ENCODE results near the gene INSIG1.
A peak's percentile ranks its signal among the peaks of the same experiment; 100 is the strongest.

Gene INSIG1

DNA sequence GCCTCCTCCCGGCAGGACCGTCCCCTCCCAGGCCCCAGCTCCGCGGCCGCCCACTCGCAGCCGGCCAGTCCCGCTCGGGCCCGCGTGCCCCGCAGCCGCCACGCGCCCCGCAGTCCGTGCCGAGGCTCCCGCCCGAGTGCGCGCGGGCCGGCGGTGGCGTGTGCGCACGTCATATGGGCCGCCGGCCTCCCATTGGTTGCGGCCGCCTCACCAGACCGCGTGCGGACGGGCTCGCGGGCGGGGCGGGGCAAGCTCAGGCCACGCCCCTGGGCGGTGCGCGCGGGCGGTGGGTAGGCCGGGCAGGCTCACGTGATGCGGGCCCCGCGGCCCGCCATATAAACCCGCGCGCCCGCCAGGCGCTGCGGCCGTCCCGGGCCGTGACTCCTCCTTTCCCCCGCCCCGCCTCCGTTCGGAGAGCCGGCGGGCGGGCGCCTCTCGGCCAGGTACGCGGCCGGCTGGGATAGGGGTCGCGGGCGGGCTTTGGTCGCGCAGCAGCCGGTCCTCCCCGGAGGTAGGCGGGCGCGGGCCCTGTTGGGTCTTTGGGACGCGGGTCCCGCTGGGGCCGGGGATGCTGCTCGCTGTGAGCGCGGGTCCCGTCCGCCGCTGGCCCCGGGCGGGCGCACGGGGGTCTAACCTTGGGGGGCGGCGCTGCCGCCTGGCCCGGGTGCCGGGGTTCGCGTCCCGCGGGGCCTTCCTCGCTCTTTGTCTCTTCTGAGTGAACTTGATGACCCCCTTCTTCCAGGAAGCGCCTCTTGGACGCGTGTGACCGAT is at the start of gene INSIG1:
TSS of gene INSIG1 (plus strand) at position 362 of the 771 bp plus-strand sequence. CDS start at position 770, 408 bp downstream.
- TF ChIP-seq PPARA (CRISPR knock-in tag; IDR thresholded peaks at IDR 0.05; ENCODE audit: borderline replicate concordance) (0 out of 2 replicates have a peak, but pooled peaks have one; percentile 65), CSDC2 (CRISPR knock-in tag; IDR thresholded peaks at IDR 0.05) (peak; percentile 64; the same call in 1 of the 2 replicates), RARB (CRISPR knock-in tag; IDR thresholded peaks at IDR 0.05) (no peak)
- peak; percentile 76 for ATAC-seq

DNA sequence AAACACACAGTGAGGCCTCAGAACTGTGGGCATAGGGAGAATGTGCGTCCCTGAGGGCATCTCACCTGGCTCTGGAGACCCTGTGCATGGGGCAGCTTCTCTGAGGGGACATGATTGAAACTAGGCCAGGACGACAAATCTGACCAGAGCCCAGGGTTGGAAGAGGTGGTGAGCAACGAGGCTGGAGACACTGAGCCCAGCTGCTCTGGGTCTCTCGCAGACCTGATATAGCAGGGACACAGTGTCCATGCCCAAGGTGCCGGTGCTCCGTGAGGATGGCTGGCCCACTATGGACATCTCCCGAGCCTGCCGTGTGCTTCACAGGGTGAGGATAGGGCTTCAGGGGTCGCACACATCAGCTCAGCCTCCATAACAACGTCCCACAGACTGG is 49.3 kb upstream of the INSIG1 start:
- no peak for TF ChIP-seq TCF4 (CRISPR knock-in tag; IDR thresholded peaks at IDR 0.05; ENCODE audit: borderline replicate concordance)
- TF ChIP-seq PPARA (CRISPR knock-in tag; IDR thresholded peaks at IDR 0.05; ENCODE audit: borderline replicate concordance): no peak
- no peak for TF ChIP-seq ARNTL (CRISPR knock-in tag; IDR thresholded peaks at IDR 0.05; ENCODE audit: borderline replicate concordance, low read depth)
- TF ChIP-seq RARB (CRISPR knock-in tag; IDR thresholded peaks at IDR 0.05): no peak
- no peak for TF ChIP-seq ESRRG (CRISPR knock-in tag; IDR thresholded peaks at IDR 0.05)
- TF ChIP-seq ZNF70 (CRISPR knock-in tag; IDR thresholded peaks at IDR 0.05): no peak
- no peak for TF ChIP-seq OSR1 (CRISPR knock-in tag; IDR thresholded peaks at IDR 0.05)
- no peak for TF ChIP-seq TOX (CRISPR knock-in tag; IDR thresholded peaks at IDR 0.05; ENCODE audit: borderline replicate concordance)
- TF ChIP-seq, protein P1, sequence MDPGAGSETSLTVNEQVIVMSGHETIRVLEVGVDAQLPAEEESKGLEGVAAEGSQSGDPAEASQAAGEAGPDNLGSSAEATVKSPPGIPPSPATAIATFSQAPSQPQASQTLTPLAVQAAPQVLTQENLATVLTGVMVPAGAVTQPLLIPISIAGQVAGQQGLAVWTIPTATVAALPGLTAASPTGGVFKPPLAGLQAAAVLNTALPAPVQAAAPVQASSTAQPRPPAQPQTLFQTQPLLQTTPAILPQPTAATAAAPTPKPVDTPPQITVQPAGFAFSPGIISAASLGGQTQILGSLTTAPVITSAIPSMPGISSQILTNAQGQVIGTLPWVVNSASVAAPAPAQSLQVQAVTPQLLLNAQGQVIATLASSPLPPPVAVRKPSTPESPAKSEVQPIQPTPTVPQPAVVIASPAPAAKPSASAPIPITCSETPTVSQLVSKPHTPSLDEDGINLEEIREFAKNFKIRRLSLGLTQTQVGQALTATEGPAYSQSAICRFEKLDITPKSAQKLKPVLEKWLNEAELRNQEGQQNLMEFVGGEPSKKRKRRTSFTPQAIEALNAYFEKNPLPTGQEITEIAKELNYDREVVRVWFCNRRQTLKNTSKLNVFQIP (CRISPR knock-in tag; IDR thresholded peaks at IDR 0.05; ENCODE audit: borderline replicate concordance, low read depth): no peak
- TF ChIP-seq ZNF565 (CRISPR knock-in tag; conservative IDR thresholded peaks at IDR 0.05; ENCODE audit: low read depth): no peak
- no peak for TF ChIP-seq SNAI2 (CRISPR knock-in tag; IDR thresholded peaks at IDR 0.05)
- TF ChIP-seq ZC3H10 (CRISPR knock-in tag; IDR thresholded peaks at IDR 0.05): no peak
- no peak for TF ChIP-seq ZFP30 (CRISPR knock-in tag; IDR thresholded peaks at IDR 0.05)
- no peak for TF ChIP-seq BACH2 (CRISPR knock-in tag; IDR thresholded peaks at IDR 0.05; ENCODE audit: borderline replicate concordance)
- no peak for TF ChIP-seq ZFP3 (CRISPR knock-in tag; IDR thresholded peaks at IDR 0.05)
- TF ChIP-seq, protein P2, sequence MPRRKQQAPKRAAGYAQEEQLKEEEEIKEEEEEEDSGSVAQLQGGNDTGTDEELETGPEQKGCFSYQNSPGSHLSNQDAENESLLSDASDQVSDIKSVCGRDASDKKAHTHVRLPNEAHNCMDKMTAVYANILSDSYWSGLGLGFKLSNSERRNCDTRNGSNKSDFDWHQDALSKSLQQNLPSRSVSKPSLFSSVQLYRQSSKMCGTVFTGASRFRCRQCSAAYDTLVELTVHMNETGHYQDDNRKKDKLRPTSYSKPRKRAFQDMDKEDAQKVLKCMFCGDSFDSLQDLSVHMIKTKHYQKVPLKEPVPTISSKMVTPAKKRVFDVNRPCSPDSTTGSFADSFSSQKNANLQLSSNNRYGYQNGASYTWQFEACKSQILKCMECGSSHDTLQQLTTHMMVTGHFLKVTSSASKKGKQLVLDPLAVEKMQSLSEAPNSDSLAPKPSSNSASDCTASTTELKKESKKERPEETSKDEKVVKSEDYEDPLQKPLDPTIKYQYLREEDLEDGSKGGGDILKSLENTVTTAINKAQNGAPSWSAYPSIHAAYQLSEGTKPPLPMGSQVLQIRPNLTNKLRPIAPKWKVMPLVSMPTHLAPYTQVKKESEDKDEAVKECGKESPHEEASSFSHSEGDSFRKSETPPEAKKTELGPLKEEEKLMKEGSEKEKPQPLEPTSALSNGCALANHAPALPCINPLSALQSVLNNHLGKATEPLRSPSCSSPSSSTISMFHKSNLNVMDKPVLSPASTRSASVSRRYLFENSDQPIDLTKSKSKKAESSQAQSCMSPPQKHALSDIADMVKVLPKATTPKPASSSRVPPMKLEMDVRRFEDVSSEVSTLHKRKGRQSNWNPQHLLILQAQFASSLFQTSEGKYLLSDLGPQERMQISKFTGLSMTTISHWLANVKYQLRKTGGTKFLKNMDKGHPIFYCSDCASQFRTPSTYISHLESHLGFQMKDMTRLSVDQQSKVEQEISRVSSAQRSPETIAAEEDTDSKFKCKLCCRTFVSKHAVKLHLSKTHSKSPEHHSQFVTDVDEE (CRISPR knock-in tag; IDR thresholded peaks at IDR 0.05): no peak
- ATAC-seq: no peak

DNA sequence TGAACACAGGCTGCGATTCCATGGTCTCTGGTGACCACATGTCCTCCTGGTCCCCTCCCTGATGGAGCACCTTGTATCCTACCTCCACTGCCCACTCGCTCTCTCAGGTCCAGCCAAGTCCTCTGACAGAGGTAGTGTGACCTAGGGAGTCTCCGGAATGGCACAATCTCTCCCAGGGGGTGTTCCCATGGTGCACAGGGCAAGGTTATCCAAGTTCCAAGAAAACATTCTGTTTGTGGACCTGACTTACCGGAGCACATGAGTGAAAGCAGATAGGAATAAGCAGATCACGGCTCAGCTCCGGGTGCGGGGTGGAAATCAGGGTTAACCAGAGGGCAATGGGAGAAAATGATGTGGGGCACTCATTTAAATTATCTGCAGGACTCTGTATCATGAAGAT is 45.8 kb upstream of the INSIG1 start:
- no peak for ATAC-seq
- no peak for TF ChIP-seq PPARA (CRISPR knock-in tag; IDR thresholded peaks at IDR 0.05; ENCODE audit: borderline replicate concordance)
- TF ChIP-seq, protein P3, sequence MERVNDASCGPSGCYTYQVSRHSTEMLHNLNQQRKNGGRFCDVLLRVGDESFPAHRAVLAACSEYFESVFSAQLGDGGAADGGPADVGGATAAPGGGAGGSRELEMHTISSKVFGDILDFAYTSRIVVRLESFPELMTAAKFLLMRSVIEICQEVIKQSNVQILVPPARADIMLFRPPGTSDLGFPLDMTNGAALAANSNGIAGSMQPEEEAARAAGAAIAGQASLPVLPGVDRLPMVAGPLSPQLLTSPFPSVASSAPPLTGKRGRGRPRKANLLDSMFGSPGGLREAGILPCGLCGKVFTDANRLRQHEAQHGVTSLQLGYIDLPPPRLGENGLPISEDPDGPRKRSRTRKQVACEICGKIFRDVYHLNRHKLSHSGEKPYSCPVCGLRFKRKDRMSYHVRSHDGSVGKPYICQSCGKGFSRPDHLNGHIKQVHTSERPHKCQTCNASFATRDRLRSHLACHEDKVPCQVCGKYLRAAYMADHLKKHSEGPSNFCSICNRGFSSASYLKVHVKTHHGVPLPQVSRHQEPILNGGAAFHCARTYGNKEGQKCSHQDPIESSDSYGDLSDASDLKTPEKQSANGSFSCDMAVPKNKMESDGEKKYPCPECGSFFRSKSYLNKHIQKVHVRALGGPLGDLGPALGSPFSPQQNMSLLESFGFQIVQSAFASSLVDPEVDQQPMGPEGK (CRISPR knock-in tag; IDR thresholded peaks at IDR 0.05; ENCODE audit: borderline replicate concordance): no peak
- peak; percentile 60 for TF ChIP-seq TCF4 (CRISPR knock-in tag; IDR thresholded peaks at IDR 0.05; ENCODE audit: borderline replicate concordance)
- no peak for TF ChIP-seq ZC3H10 (CRISPR knock-in tag; IDR thresholded peaks at IDR 0.05)
- no peak for TF ChIP-seq CSDC2 (CRISPR knock-in tag; IDR thresholded peaks at IDR 0.05)
- TF ChIP-seq BACH2 (CRISPR knock-in tag; IDR thresholded peaks at IDR 0.05; ENCODE audit: borderline replicate concordance): no peak
- TF ChIP-seq ISL1 (CRISPR knock-in tag; IDR thresholded peaks at IDR 0.05): no peak
- TF ChIP-seq, protein P2 (CRISPR knock-in tag; IDR thresholded peaks at IDR 0.05): peak; percentile 35; the same call in 1 of the 2 replicates

Measured in SK-N-SH treated with all-trans-retinoic acid at 6 μM for 48 hours (cell line).